GM12801 (cell line): ENCODE results near the gene DNM3.

Experiments
- TF ChIP-seq, protein P1 (sequence below): IDR thresholded peaks from one replicate; pipeline ENCODE4 v1.5.1; 2011; ENCODE audit warnings: control low read depth; ENCODE audit not compliant: insufficient read length; ENCODE audit errors: extremely low read depth

The DNM3 gene

DNA sequence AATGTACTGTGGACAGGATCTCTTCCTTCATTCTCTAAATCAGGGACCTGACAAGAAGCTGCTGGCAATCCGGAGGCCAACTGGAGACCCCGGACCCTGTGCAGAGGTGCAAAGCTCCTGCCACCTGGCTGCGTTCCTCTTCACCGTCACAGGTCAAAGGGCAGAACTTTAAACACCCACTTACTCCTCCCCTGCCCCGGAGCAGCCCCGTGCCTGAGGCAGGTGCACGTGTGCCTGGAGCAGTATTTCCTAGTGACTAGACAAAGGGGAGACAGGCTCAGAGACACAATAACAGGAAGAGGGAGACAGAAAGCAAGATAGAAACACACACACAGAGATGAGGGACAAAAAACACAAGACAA is 609.2 kb downstream of the DNM3 start:
- TF ChIP-seq, protein P1, sequence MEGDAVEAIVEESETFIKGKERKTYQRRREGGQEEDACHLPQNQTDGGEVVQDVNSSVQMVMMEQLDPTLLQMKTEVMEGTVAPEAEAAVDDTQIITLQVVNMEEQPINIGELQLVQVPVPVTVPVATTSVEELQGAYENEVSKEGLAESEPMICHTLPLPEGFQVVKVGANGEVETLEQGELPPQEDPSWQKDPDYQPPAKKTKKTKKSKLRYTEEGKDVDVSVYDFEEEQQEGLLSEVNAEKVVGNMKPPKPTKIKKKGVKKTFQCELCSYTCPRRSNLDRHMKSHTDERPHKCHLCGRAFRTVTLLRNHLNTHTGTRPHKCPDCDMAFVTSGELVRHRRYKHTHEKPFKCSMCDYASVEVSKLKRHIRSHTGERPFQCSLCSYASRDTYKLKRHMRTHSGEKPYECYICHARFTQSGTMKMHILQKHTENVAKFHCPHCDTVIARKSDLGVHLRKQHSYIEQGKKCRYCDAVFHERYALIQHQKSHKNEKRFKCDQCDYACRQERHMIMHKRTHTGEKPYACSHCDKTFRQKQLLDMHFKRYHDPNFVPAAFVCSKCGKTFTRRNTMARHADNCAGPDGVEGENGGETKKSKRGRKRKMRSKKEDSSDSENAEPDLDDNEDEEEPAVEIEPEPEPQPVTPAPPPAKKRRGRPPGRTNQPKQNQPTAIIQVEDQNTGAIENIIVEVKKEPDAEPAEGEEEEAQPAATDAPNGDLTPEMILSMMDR: no peak

DNA sequence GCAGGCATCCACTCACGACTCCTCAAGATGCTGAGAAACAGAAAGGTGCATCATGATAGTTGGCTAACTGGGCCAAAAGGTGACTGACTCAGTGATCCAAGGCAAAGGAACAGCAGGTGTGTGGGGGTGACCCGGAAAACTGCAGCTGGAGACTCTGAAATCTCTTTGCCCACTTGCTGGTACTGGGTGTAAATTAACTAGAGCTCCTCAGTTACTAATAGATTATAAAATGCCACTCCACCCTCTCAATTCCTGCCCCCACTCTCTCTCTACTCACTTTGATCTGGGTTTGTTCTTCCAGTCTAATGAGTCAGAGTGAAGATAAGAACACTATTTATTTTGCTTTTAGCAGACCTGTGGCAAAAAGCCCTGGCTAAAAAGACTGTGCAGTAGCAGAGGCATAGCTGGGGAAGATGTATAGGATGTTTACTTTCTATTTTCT is 609.7 kb downstream of the DNM3 start:
- TF ChIP-seq, protein P1: no peak

DNA sequence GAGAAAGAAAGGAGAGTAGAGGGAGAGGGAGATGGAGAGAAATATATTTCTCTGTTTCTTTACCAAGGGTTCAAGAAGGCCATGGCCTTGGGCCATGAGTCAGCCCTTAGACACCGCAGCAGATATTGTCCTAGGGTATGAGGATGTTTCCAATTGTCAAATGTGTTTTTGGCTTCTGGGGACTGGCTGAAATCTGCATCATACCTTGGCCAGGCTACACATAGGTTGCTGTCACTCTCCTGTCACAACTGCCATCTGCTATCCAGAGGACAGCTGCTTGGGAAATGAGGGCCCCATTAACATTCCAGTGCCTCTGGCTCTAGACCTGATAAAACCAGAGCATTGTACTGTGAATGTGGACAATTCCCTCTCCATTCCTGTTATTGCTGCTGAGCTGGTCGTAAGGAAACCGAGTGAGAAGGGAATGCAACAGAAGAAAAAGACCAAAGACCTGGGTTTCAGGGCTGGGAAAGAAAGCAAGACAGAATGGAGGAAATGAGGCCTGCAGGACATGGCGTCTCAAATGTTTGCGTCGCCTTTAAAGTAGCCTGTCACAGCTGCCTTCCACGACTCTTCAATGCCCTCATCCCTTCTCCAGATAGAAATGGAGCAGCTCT is 611.3 kb downstream of the DNM3 start:
- TF ChIP-seq, protein P1: no peak

DNA sequence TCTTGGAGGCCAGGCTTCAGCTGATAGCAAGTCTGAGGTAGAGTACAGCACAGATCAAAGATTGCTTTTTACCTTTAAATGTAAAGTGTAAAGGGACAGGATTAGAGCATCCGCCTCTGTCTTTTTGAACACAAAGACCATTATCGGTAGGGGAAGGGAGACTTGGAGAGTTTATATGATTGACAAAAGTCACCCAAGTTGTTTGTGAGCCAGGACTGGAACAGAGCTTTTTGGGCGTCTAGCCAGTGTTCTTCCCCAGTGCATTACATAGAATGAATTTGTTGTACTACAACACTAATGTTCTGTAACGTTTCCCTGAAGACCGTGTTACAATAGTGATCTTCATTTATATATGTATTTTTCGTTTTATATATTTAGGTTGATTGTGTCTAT is 611.9 kb downstream of the DNM3 start:
- TF ChIP-seq, protein P1: no peak

DNA sequence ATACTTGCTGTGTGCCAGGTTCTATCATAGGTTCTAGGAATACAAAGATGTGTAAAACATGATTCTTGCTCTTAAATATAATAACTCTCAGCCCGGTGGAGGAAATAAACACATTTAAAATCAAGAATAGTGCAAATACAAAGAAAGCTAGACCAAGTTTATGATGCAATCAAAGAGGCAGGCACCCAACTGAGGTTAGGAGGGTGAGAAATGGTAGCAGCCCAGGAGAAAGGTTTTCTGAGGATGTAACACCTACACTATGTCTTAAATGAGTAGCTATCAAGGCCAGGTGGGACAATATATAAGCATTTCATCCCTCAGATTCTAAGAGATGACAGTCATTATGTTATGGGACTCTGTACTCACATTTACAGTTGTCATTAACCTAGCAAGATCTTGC is 612.3 kb downstream of the DNM3 start:
- TF ChIP-seq, protein P1: no peak

DNA sequence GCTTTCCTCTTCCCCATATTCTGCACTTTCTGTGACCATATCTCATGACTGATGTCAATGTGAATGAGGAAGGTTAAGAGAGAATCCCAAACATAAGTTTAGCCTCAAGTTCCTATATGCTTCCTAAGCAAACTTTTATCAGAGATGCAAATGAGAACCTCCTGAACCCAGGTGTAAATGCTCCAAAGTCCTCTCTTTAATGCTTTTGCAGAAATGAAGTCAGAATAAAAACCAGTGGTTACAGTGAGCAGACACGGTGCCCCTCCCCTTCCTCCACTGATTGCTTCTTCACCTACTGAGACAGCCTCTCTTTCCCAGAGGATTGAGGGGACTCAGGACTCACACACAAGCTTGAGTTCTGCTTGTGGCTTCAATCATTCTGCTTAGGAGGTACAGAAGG is 614.2 kb downstream of the DNM3 start:
- TF ChIP-seq, protein P1: no peak

DNA sequence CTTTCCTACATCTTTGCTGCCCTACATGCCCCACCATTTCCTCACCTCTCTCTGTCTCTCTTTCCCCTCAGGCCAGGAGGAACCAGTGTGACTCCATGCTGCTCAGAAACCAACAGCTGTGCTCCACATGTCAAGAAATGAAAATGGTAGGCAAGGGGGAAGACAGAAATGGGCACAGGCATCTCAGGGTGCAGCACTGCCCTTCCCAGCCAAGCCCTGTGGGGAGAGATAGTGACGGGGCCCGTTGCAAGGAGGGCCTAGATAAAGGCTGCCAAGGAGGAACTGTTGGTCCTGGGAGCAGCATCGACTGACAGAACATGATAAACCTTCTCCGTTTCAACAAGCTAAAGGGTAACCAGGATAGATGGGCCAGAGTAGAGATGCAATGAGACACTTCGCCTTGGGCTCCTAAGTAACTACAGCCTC is 615.1 kb downstream of the DNM3 start:
- TF ChIP-seq, protein P1: no peak

DNA sequence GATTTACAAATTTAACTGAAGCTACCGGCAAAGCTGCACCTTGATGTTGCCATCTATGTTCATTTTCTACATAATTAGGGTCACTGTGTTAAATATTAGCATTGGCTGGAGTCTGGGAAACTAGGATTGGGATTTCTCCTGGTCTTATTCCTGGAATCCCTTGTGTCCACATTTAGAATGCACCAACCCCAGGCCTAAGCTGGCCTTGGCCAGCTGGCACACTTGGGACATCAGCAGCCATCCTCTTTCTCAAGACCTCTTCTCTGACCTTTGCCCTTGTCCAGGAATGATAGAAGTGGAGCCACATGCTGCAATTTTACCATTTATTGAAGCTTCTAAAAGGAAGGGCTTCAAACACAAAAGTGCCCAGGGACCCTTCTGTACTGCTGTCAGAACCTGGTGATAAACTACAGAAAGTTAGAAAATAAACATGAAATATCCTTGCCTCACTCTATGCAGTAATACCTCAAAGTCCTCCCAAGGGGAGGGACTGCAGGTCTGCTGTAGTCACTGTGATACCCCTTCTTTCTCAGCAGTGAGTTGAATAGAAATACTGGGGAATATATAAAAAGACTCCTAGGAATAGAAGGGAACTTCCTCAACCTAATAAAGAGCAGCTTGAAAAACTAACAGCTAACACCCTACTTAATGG is 616.3 kb downstream of the DNM3 start:
- TF ChIP-seq, protein P1: no peak
